ENCODE results near the gene RINT1.

Gene RINT1
- 28.4 to 39.3 (median 35.2) reads per million in 3 donors for total RNA-seq

GRCh38 chr7:105531792-105532671 lies at the start of gene RINT1:
Gene RINT1 (plus strand): TSS chr7:105532201. CDS start chr7:105532316, 115 bp downstream.
- H3K27me3 ChIP-seq (replicated peaks; ENCODE audit: control insufficient read depth, insufficient read depth, low read length, poor library complexity, severe bottlenecking): no peaks in the 10 kb centered on the region
- H3K27ac ChIP-seq (ENCODE audit: insufficient read depth, low read length, poor library complexity, severe bottlenecking): peak within 1 kb of the TSS; percentile 76
- peak; percentile 74 to 81 (median 78) for DNase-seq
- H3K4me3 ChIP-seq (ENCODE audit: insufficient read depth, low read depth, low read length, poor library complexity, severe bottlenecking): peak within 1 kb of the TSS; percentile 89
- no peaks in the 10 kb centered on the region for H3K9me3 ChIP-seq (ENCODE audit: control insufficient read depth, low read length)
- peaks cover 15% of the 10 kb centered on the region for H3K4me1 ChIP-seq (ENCODE audit: control insufficient read depth, insufficient read depth, low read length, poor library complexity, severe bottlenecking)
- H3K36me3 ChIP-seq (ENCODE audit: control insufficient read depth, insufficient read depth, low read length): peaks cover 10% of the 10 kb centered on the region

- Histone ChIP-seq H3K4me3 (ENCODE audit: insufficient read depth, low read depth, low read length, poor library complexity, severe bottlenecking) (no peak overlapping the region), H3K27me3 (replicated peaks; ENCODE audit: control insufficient read depth, insufficient read depth, low read length, poor library complexity, severe bottlenecking) (no peaks in the 10 kb centered on the region), H3K4me1 (ENCODE audit: control insufficient read depth, insufficient read depth, low read length, poor library complexity, severe bottlenecking) (no peaks in the 10 kb centered on the region), H3K27ac (ENCODE audit: insufficient read depth, low read length, poor library complexity, severe bottlenecking) (no peak overlapping the region), H3K36me3 (ENCODE audit: control insufficient read depth, insufficient read depth, low read length) (no peaks in the 10 kb centered on the region), H3K9me3 (ENCODE audit: control insufficient read depth, low read length) (no peaks in the 10 kb centered on the region)
- DNase-seq: no peak
These were observed 44.1 kb upstream of the RINT1 start for GRCh38 chr7:105487579-105488571.

GRCh38 chr7:105489409-105489808 lies 42.6 kb upstream of the RINT1 start:
- H3K9me3 ChIP-seq (ENCODE audit: control insufficient read depth, low read length): no peaks in the 10 kb centered on the region
- no peaks in the 10 kb centered on the region for H3K36me3 ChIP-seq (ENCODE audit: control insufficient read depth, insufficient read depth, low read length)
- no peak overlapping the region for H3K4me3 ChIP-seq (ENCODE audit: insufficient read depth, low read depth, low read length, poor library complexity, severe bottlenecking)
- no peaks in the 10 kb centered on the region for H3K27me3 ChIP-seq (replicated peaks; ENCODE audit: control insufficient read depth, insufficient read depth, low read length, poor library complexity, severe bottlenecking)
- no peak overlapping the region for H3K27ac ChIP-seq (ENCODE audit: insufficient read depth, low read length, poor library complexity, severe bottlenecking)
- no peaks in the 10 kb centered on the region for H3K4me1 ChIP-seq (ENCODE audit: control insufficient read depth, insufficient read depth, low read length, poor library complexity, severe bottlenecking)
- DNase-seq: no peak

GRCh38 chr7:105493196-105493922 lies 38.6 kb upstream of the RINT1 start:
- no peaks in the 10 kb centered on the region for H3K9me3 ChIP-seq (ENCODE audit: control insufficient read depth, low read length)
- DNase-seq: no peak
- H3K27ac ChIP-seq (ENCODE audit: insufficient read depth, low read length, poor library complexity, severe bottlenecking): no peak overlapping the region
- no peak overlapping the region for H3K4me3 ChIP-seq (ENCODE audit: insufficient read depth, low read depth, low read length, poor library complexity, severe bottlenecking)
- no peaks in the 10 kb centered on the region for H3K4me1 ChIP-seq (ENCODE audit: control insufficient read depth, insufficient read depth, low read length, poor library complexity, severe bottlenecking)
- H3K36me3 ChIP-seq (ENCODE audit: control insufficient read depth, insufficient read depth, low read length): no peaks in the 10 kb centered on the region
- no peaks in the 10 kb centered on the region for H3K27me3 ChIP-seq (replicated peaks; ENCODE audit: control insufficient read depth, insufficient read depth, low read length, poor library complexity, severe bottlenecking)

- no peak overlapping the region for H3K27ac ChIP-seq (ENCODE audit: insufficient read depth, low read length, poor library complexity, severe bottlenecking)
- no peaks in the 10 kb centered on the region for H3K36me3 ChIP-seq (ENCODE audit: control insufficient read depth, insufficient read depth, low read length)
- no peaks in the 10 kb centered on the region for H3K9me3 ChIP-seq (ENCODE audit: control insufficient read depth, low read length)
- no peak overlapping the region for H3K4me3 ChIP-seq (ENCODE audit: insufficient read depth, low read depth, low read length, poor library complexity, severe bottlenecking)
- H3K4me1 ChIP-seq (ENCODE audit: control insufficient read depth, insufficient read depth, low read length, poor library complexity, severe bottlenecking): no peaks in the 10 kb centered on the region
- DNase-seq: no peak
- H3K27me3 ChIP-seq (replicated peaks; ENCODE audit: control insufficient read depth, insufficient read depth, low read length, poor library complexity, severe bottlenecking): no peaks in the 10 kb centered on the region
These were observed 38.1 kb upstream of the RINT1 start for GRCh38 chr7:105493923-105494315.

- Histone ChIP-seq H3K4me3 (ENCODE audit: insufficient read depth, low read depth, low read length, poor library complexity, severe bottlenecking) (no peak overlapping the region), H3K27me3 (replicated peaks; ENCODE audit: control insufficient read depth, insufficient read depth, low read length, poor library complexity, severe bottlenecking) (no peaks in the 10 kb centered on the region), H3K4me1 (ENCODE audit: control insufficient read depth, insufficient read depth, low read length, poor library complexity, severe bottlenecking) (no peaks in the 10 kb centered on the region), H3K36me3 (ENCODE audit: control insufficient read depth, insufficient read depth, low read length) (no peaks in the 10 kb centered on the region), H3K27ac (ENCODE audit: insufficient read depth, low read length, poor library complexity, severe bottlenecking) (no peak overlapping the region), H3K9me3 (ENCODE audit: control insufficient read depth, low read length) (no peaks in the 10 kb centered on the region)
- no peak for DNase-seq
These were observed 35.5 kb upstream of the RINT1 start for GRCh38 chr7:105496521-105496920.

GRCh38 chr7:105497016-105497415 lies 35.0 kb upstream of the RINT1 start:
- Histone ChIP-seq H3K4me1 (ENCODE audit: control insufficient read depth, insufficient read depth, low read length, poor library complexity, severe bottlenecking) (no peaks in the 10 kb centered on the region), H3K27me3 (replicated peaks; ENCODE audit: control insufficient read depth, insufficient read depth, low read length, poor library complexity, severe bottlenecking) (no peaks in the 10 kb centered on the region), H3K4me3 (ENCODE audit: insufficient read depth, low read depth, low read length, poor library complexity, severe bottlenecking) (no peak overlapping the region), H3K9me3 (ENCODE audit: control insufficient read depth, low read length) (no peaks in the 10 kb centered on the region), H3K27ac (ENCODE audit: insufficient read depth, low read length, poor library complexity, severe bottlenecking) (no peak overlapping the region), H3K36me3 (ENCODE audit: control insufficient read depth, insufficient read depth, low read length) (no peaks in the 10 kb centered on the region)
- DNase-seq: no peak

- no peaks in the 10 kb centered on the region for H3K27me3 ChIP-seq (replicated peaks; ENCODE audit: control insufficient read depth, insufficient read depth, low read length, poor library complexity, severe bottlenecking)
- H3K36me3 ChIP-seq (ENCODE audit: control insufficient read depth, insufficient read depth, low read length): no peaks in the 10 kb centered on the region
- H3K4me3 ChIP-seq (ENCODE audit: insufficient read depth, low read depth, low read length, poor library complexity, severe bottlenecking): no peak overlapping the region
- H3K9me3 ChIP-seq (ENCODE audit: control insufficient read depth, low read length): no peaks in the 10 kb centered on the region
- no peaks in the 10 kb centered on the region for H3K4me1 ChIP-seq (ENCODE audit: control insufficient read depth, insufficient read depth, low read length, poor library complexity, severe bottlenecking)
- no peak for DNase-seq
- H3K27ac ChIP-seq (ENCODE audit: insufficient read depth, low read length, poor library complexity, severe bottlenecking): no peak overlapping the region
These were observed 29.8 kb upstream of the RINT1 start for GRCh38 chr7:105502173-105502572.

GRCh38 chr7:105512415-105512814 lies 19.6 kb upstream of the RINT1 start:
- no peaks in the 10 kb centered on the region for H3K4me1 ChIP-seq (ENCODE audit: control insufficient read depth, insufficient read depth, low read length, poor library complexity, severe bottlenecking)
- no peak overlapping the region for H3K27ac ChIP-seq (ENCODE audit: insufficient read depth, low read length, poor library complexity, severe bottlenecking)
- no peaks in the 10 kb centered on the region for H3K36me3 ChIP-seq (ENCODE audit: control insufficient read depth, insufficient read depth, low read length)
- no peaks in the 10 kb centered on the region for H3K9me3 ChIP-seq (ENCODE audit: control insufficient read depth, low read length)
- no peak overlapping the region for H3K4me3 ChIP-seq (ENCODE audit: insufficient read depth, low read depth, low read length, poor library complexity, severe bottlenecking)
- no peaks in the 10 kb centered on the region for H3K27me3 ChIP-seq (replicated peaks; ENCODE audit: control insufficient read depth, insufficient read depth, low read length, poor library complexity, severe bottlenecking)
- DNase-seq: no peak

All from effector memory CD4-positive, alpha-beta T cell (primary cell).